Fibroblast of lung (primary cell): ENCODE measurements around the gene NTRK3.

Experiments used
- CTCF ChIP-seq, 2 donors: IDR thresholded peaks in 1 of 2; conservative IDR thresholded peaks in 1 of 2; 1 replicate in 1 of 2; 2 replicates in 1 of 2; pipeline ENCODE4 v1.5.1; 2011 to 2012; ENCODE audit warnings: low read length in 2 of 2, control low read depth in 1 of 2, inconsistent platforms in 1 of 2, low read depth in 1 of 2, mild to moderate bottlenecking in 1 of 2
- EZH2 ChIP-seq: IDR thresholded peaks from 2 replicates; pipeline ENCODE4 v1.5.1; 2012; ENCODE audit warnings: low read length, control low read depth, mild to moderate bottlenecking; ENCODE audit errors: missing control alignments

GRCh38 chr15:87860743-87861142 is 395.8 kb downstream of the NTRK3 start:
- TF ChIP-seq EZH2 (no peak), CTCF (conservative IDR thresholded peaks at IDR 0.05 in 1 of 2, IDR thresholded peaks at IDR 0.05 in 1 of 2; ENCODE audit: low read depth in 1 of 2, low read length in 2 of 2) (no peak)
